ENCODE data around the gene FAM110D.
A peak's percentile ranks its signal among the peaks of the same experiment; 100 is the strongest.

- TF ChIP-seq CTCF (IDR thresholded peaks at IDR 0.05) (peak in 2 of 12 donors; percentile 13 to 18), POLR2A (IDR thresholded peaks at IDR 0.05) (peak in 1 of 2 donors; percentile 73)
Observed at GRCh38 chr1:26111530-26112406, 47.1 kb upstream of the FAM110D start, which contains the start of gene PDIK1L.
